Activated CD4-positive, alpha-beta T cell treated with anti-CD3 and anti-CD28 coated beads for 36 hours (primary cell): ENCODE data around the gene NALF2. TPM values are rescaled to one million over a fixed set of nuclear protein-coding genes. Genes with fewer than 3 reads are reported as not detected.

ENCODE experiments used
- ATAC-seq: fragments of 200-7000 bp; cut with Tn5 transposase; one replicate; pipeline ENCODE4 v1.10.0; 2021; ENCODE audit warnings: mild to moderate bottlenecking, moderate library complexity
- CTCF ChIA-PET: fragments of 350-600 bp; sonication (Branson Sonifier 250); formaldehyde crosslinking; loops from one replicate; lab custom pipeline; 2021; ENCODE audit warnings: antibody characterized with exemption; lab: Charles Lee
- POLR2A ChIA-PET: fragments of 350-600 bp; sonication (Branson Sonifier 250); formaldehyde crosslinking; loops from one replicate; lab custom pipeline; 2021; ENCODE audit warnings: antibody characterized with exemption, inconsistent platforms; lab: Charles Lee
- DNase-seq: peaks from one replicate; pipeline ENCODE4 v3.0.0-alpha.2; 2020
- H3K27ac Mint-ChIP-seq: one replicate; pipeline ENCODE4 v1.8.0; 2021; ENCODE audit warnings: mixed read lengths
- H3K27me3 Mint-ChIP-seq: one replicate; pipeline ENCODE4 v1.8.0; 2021; ENCODE audit warnings: mixed read lengths
- H3K36me3 Mint-ChIP-seq: one replicate; pipeline ENCODE4 v1.8.0; 2021; ENCODE audit warnings: low read depth, mixed read lengths
- H3K4me1 Mint-ChIP-seq: one replicate; pipeline ENCODE4 v1.8.0; 2021; ENCODE audit warnings: mixed read lengths
- H3K4me3 Mint-ChIP-seq: one replicate; pipeline ENCODE4 v1.8.0; 2021; ENCODE audit warnings: mild to moderate bottlenecking, moderate library complexity, mixed read lengths
- H3K9me3 Mint-ChIP-seq: one replicate; pipeline ENCODE4 v1.8.0; 2021; ENCODE audit warnings: low read depth, mixed read lengths
- intact Hi-C, 2 experiments: fragments of 100-400 bp; cut with DNase I in 1 of 2; cut with micrococcal nuclease in 1 of 2; formaldehyde crosslinking; loops; one replicate each; pipeline versions ENCODE4 v1.14.2 to v1.15.1; 2022 to 2024; cut with DNase I, micrococcal nuclease
- total RNA-seq, 2 experiments: library from RNA; stranded (reverse); gene quantifications; one replicate each; pipeline ENCODE4 v1.2.3, GENCODE V29; 2021

The NALF2 gene
- total RNA-seq, 2 experiments from 2014 or later, result 0.11 TPM

DNA sequence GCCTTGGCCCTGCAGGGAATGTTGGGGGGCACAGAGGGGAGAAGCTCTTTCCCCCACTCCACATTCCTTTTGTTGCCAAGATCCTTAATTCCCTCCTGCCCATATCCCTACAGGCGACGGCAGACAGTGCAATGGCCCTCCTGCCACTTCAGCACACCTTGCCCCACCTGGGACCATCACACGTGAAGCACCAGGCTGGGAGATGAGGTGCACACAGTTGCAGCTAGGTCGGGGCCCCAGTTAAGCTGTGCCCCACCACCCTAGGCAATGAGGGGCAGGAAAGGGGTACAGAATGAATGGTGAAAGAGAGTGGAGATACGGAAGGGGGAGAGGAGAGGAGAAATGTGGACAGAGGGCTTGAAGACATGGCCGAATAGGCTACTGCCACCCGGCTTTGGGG is 26.2 kb downstream of the NALF2 start:
- Mint-ChIP-seq H3K9me3 (no peaks in the 10 kb centered on the region), H3K27ac (no peak overlapping the region), H3K36me3 (no peaks in the 10 kb centered on the region), H3K27me3 (peaks cover 9% of the 10 kb centered on the region), H3K4me3 (no peak overlapping the region), H3K4me1 (no peaks in the 10 kb centered on the region)
- ChIA-PET POLR2A (no interaction called here), CTCF (no interaction called here)
- no peak for DNase-seq
- intact Hi-C loops, result no loop called here
- no peak for ATAC-seq

DNA sequence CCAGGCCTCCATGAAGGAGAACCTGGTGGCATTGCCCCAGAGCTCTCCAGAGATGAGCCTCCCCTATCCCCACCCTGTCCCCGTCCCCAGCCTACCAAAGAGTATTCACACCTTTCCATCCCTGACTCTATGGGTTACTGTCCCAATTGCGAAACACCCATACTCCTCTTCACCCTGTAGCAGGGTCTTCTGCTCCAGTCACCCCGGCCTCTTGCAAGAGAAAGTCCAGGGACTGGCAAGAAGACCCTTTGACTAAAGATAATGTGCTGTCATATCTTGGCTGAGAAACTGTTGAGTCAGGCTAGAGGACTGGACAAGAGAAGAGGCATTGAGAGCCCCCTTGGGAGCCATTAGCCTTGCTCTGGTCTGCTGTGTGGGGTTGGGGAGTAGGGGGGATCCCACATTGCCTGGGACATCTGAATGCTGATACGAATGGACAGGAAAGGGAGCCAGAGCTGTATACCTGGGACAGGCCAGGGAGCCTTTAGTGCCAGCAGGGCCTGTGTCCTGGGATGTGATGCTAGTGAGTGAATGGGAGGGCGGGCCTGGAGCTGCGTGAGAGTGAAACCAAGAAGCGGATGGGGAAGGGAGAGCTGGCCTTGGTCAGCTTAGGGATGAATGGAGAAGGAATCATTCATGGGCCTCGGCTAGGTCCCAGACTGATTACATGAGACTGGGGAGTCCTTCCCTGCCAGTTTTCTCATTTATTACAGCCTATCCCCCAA is 27.1 kb downstream of the NALF2 start:
- H3K36me3 Mint-ChIP-seq, result no peaks in the 10 kb centered on the region
- H3K4me1 Mint-ChIP-seq, result no peaks in the 10 kb centered on the region

DNA sequence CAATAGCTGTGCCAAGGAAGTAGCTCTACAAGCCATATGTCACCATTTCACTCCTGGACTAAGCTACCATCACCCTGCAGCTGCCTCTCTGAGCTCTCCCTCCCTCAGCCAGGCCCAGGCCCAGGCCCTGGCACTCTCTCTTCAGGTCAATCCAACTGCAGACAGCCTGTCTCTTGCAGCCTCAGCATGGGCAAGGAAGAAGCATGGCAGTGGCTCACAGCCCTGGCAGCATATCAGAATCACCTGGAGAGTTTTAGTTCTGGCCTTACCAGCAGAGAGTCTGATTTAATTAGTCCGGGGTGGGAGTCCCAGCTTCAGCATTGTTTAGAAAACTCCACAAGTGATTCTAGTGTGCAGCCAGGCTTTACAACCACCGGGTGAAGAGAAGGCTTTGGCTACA is 31.5 kb downstream of the NALF2 start:
- Mint-ChIP-seq H3K27ac (no peak overlapping the region), H3K4me3 (no peak overlapping the region), H3K9me3 (no peaks in the 10 kb centered on the region), H3K4me1 (peaks cover 8% of the 10 kb centered on the region), H3K27me3 (peaks cover 9% of the 10 kb centered on the region), H3K36me3 (no peaks in the 10 kb centered on the region)
- POLR2A ChIA-PET, result no interaction called here
- no peak for ATAC-seq
- CTCF ChIA-PET, result no interaction called here
- intact Hi-C loops, result loop anchor here in 1 of 2 experiments (5.0 kb wide), 1 partner anchor 562 kb away; no protein-coding TSS in a partner anchor
- DNase-seq, result no peak

More for the DNA sequence above, 27.1 kb downstream of the NALF2 start:
- ChIA-PET CTCF (no interaction called here), POLR2A (no interaction called here)
- DNase-seq (no peak), ATAC-seq (no peak)
- Mint-ChIP-seq H3K27me3 (peaks cover 8% of the 10 kb centered on the region), H3K9me3 (no peaks in the 10 kb centered on the region), H3K27ac (no peak overlapping the region), H3K4me3 (no peak overlapping the region)
- intact Hi-C loops, result no loop called here

DNA sequence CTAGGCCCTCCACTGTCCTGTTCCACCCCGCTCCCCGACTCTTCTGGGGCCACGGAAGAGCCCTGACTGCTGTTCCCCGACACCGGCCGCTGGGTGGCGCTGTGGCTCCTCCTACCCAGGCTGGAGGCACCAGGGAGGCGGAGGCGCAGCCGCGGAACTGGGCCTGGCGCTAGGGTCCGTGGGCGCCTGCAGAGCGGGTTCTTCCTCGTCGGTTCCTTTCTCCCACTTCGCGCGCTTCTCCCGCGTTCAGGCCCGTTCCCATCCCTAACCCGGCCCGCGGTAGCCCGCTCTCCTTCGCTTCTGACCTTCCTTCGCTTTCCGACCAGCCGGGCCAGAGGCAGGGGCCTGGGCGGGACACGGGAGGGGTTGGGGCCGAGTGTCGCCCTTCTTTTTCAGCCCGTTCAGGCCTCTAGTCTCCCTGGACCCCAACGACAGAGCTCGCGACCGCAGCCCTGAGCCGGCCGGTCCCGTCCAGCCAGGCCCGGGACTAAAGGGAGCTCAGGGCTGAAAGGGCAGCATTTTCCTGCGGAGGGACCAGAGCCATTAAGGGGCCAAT is 34.3 kb downstream of the NALF2 start:
- no peak overlapping the region for H3K4me3 Mint-ChIP-seq
- CTCF ChIA-PET, result interaction anchor here (0.6 to 2.5 kb wide), 5 partner anchors 33 to 636 kb away, joined by 3 to 12 read pairs (median 3); no protein-coding TSS in a partner anchor
- no peak overlapping the region for H3K27ac Mint-ChIP-seq

DNA sequence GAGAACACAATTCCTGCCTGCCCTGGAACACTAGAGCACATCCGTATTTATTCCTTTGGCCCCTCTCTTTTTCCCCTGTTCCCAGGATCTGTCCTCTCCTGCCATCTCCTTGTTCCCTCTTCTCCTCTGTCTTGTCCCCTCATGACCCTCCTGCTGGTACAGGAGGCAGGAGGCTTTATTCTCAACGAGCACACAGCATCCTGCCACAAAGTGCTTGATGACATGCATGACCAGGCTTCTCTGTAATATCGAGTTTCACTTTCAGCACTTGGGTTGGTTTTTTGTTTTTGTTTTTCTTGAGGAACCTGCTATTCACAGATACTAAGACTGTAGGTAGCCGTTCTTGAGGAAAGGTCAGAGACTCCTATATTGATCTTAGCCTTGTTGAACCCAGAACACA is 35.3 kb downstream of the NALF2 start:
- no peak overlapping the region for H3K27ac Mint-ChIP-seq

More for the DNA sequence above, 34.3 kb downstream of the NALF2 start:
- intact Hi-C loops, result loop anchor here (1.0 to 5.0 kb wide), 4 partner anchors 82 to 559 kb away; no protein-coding TSS in a partner anchor
- H3K27me3 Mint-ChIP-seq, result peaks cover 9% of the 10 kb centered on the region
- peaks cover 8% of the 10 kb centered on the region for H3K4me1 Mint-ChIP-seq
- no peaks in the 10 kb centered on the region for H3K36me3 Mint-ChIP-seq
- DNase-seq (peak; percentile 83), ATAC-seq (peak; percentile 96)
- POLR2A ChIA-PET, result no interaction called here
- H3K9me3 Mint-ChIP-seq, result no peaks in the 10 kb centered on the region

DNA sequence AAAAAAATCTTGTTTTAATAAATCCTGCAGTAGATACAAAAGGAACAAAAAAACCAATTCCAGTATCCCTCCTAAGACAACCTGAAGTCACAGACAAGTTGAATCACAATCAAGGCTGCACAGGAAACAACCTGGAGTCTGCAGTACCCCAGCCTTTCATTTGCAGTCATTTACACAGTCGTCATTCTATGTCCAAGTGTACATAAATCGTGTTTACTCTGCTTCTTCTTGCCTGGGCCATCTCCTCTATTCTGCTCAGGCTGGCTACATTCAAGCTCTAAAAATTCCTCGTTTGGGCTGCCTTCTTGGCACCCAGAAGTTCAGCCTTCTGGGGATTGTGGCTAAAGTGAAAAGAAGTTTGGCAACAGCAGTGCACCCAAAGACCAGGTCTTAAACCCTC is 37.8 kb downstream of the NALF2 start:
- ChIA-PET POLR2A (no interaction called here), CTCF (interaction anchor here (1.5 kb wide), 1 partner anchor 485 kb away, joined by 3 read pairs; no protein-coding TSS in a partner anchor)
- H3K4me3 Mint-ChIP-seq, result no peak overlapping the region
- peaks cover 8% of the 10 kb centered on the region for H3K4me1 Mint-ChIP-seq
- no peaks in the 10 kb centered on the region for H3K36me3 Mint-ChIP-seq
- H3K9me3 Mint-ChIP-seq, result no peaks in the 10 kb centered on the region
- ATAC-seq (no peak), DNase-seq (no peak)
- intact Hi-C loops, result no loop called here
- no peak overlapping the region for H3K27ac Mint-ChIP-seq
- peaks cover 9% of the 10 kb centered on the region for H3K27me3 Mint-ChIP-seq

More for the DNA sequence above, 35.3 kb downstream of the NALF2 start:
- intact Hi-C loops, result loop anchor here (2.0 to 5.0 kb wide), 2 partner anchors 549 to 558 kb away; no protein-coding TSS in a partner anchor
- H3K4me1 Mint-ChIP-seq, result peaks cover 8% of the 10 kb centered on the region
- DNase-seq (no peak), ATAC-seq (no peak)
- H3K36me3 Mint-ChIP-seq, result no peaks in the 10 kb centered on the region
- H3K9me3 Mint-ChIP-seq, result no peaks in the 10 kb centered on the region
- peaks cover 9% of the 10 kb centered on the region for H3K27me3 Mint-ChIP-seq
- POLR2A ChIA-PET, result no interaction called here
- CTCF ChIA-PET, result no interaction called here
- H3K4me3 Mint-ChIP-seq, result no peak overlapping the region

DNA sequence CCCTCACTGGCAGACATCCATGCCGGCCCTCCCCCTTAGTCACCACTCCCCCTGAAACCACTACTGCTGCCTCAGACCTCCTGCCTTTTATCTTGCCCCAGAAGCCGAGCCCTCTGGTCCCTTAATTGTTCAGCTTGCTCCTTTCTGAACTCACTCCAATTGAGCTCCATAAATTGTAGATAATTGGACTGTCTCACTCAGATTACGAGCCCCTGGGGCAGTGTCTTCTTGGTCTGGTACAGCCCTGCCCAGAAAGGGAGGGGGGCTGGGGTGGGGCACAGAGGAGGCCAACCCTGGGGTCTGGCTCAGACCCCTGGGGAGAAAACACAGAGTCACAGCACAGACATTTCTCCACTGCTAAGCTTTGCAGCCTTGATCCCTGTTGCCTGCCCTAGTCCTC is 39.4 kb downstream of the NALF2 start:
- no peaks in the 10 kb centered on the region for H3K36me3 Mint-ChIP-seq

DNA sequence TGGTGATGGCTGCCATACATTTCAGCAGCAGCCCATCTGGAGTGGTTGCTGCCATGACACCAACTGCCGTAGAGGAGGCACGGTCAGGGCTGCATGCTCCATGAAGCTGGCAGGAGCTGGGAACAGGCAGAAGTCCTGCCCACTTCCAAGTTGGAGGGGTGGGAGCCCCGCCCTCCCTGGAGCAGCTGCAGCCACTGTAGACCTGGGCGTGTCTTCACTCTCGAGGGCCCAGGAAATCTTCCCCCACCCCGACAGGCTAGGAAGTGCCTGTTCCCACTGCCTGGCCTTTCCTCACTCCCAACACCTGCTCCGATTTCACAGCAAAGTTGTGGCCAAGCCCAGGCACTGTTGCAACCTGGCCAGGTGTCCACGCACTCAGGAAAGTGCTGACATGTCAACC is 42.3 kb downstream of the NALF2 start:
- CTCF ChIA-PET, result no interaction called here
- Mint-ChIP-seq H3K4me3 (no peak overlapping the region), H3K4me1 (no peaks in the 10 kb centered on the region), H3K36me3 (no peaks in the 10 kb centered on the region), H3K27me3 (no peaks in the 10 kb centered on the region), H3K9me3 (no peaks in the 10 kb centered on the region), H3K27ac (no peak overlapping the region)
- DNase-seq (no peak), ATAC-seq (no peak)
- POLR2A ChIA-PET, result no interaction called here
- intact Hi-C loops, result no loop called here

More for the DNA sequence above, 39.4 kb downstream of the NALF2 start:
- Mint-ChIP-seq H3K4me1 (peaks cover 8% of the 10 kb centered on the region), H3K27ac (no peak overlapping the region), H3K9me3 (no peaks in the 10 kb centered on the region), H3K27me3 (peaks cover 4% of the 10 kb centered on the region), H3K4me3 (no peak overlapping the region)
- intact Hi-C loops, result no loop called here
- POLR2A ChIA-PET, result no interaction called here
- DNase-seq (no peak), ATAC-seq (no peak)
- CTCF ChIA-PET, result no interaction called here

DNA sequence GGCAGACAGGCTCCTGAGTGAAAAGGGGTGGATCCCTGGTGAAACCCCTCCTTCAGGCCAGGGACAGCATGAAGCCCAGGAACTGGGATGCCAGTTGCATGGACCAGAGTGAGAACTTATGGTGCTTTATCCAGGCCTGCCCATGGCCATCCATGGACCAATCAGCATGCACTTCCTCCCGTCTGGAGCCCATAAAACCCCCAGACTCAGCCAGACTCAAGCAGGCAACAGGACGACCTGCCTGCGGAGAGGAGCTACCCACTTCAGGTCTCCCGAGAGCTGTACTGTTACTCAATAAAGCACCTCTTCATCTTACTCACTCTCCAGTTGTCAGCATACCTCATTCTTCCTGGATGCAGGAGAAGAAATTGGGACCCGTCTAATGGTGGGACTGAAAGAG is 42.9 kb downstream of the NALF2 start:
- Mint-ChIP-seq H3K36me3 (no peaks in the 10 kb centered on the region), H3K27ac (no peak overlapping the region), H3K27me3 (no peaks in the 10 kb centered on the region), H3K4me1 (no peaks in the 10 kb centered on the region), H3K9me3 (no peaks in the 10 kb centered on the region), H3K4me3 (no peak overlapping the region)
- DNase-seq, result no peak
- POLR2A ChIA-PET, result no interaction called here
- intact Hi-C loops, result no loop called here
- CTCF ChIA-PET, result no interaction called here
- no peak for ATAC-seq

DNA sequence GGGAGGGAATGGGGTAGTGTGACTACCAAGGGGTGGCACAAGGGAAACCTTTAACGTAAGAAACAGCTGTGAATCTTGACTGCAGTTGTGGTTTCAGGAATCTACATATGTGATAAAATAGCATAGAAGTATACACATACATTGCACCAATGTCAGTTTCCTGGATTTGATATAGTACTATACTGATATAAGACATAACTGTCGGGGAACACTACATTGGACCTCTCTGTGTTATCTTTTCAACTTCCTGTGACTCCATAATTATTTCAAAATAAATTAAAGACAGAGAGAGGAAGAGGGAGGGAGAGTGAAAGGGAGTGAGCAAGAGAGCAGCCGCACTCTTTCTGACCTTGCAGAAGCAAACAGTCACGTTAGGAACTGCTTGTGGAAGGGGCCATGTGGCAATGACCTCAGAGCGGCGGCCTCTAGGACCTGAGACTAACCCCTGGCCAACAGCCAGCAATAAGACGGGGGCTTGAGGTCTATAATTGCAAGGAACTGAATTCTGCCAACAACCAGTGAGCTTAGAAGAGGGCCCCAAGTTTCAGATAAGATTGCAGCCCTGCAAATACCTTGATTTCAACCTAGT is 47.4 kb downstream of the NALF2 start:
- H3K9me3 Mint-ChIP-seq, result no peaks in the 10 kb centered on the region
- H3K36me3 Mint-ChIP-seq, result no peaks in the 10 kb centered on the region
- no peaks in the 10 kb centered on the region for H3K27me3 Mint-ChIP-seq
- no peaks in the 10 kb centered on the region for H3K4me1 Mint-ChIP-seq
- ATAC-seq, result no peak
- H3K4me3 Mint-ChIP-seq, result no peak overlapping the region
- POLR2A ChIA-PET, result no interaction called here
- no peak overlapping the region for H3K27ac Mint-ChIP-seq
- CTCF ChIA-PET, result no interaction called here
- DNase-seq, result no peak
- intact Hi-C loops, result no loop called here

DNA sequence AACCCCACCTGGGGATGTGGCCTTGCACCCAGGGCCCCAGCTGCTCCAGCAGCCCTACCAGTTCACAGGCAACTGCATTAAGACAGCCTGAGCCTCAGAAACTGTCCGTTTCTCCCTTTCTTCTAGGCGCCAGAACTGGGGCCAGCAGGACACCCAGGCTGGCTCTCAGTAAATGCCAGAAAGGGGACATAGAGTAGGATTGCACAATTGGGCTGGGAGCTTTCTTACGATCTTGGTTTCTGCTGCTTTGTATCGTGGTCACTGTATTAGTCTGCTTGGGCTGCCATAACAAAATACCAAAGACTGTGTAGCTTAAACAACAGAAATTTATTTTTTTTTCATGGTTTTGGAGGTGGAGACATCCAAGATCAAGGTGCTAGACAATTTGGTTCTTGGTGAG is 48.4 kb downstream of the NALF2 start:
- Mint-ChIP-seq H3K27ac (no peak overlapping the region), H3K4me1 (no peaks in the 10 kb centered on the region), H3K9me3 (no peaks in the 10 kb centered on the region), H3K4me3 (no peak overlapping the region), H3K36me3 (no peaks in the 10 kb centered on the region), H3K27me3 (no peaks in the 10 kb centered on the region)
- ChIA-PET CTCF (no interaction called here), POLR2A (no interaction called here)
- no peak for ATAC-seq
- intact Hi-C loops, result no loop called here
- no peak for DNase-seq
